ENCODE measurements around the gene MTHFD1L.
"Not testable (repeated sequence)": the region's sequence is repeated elsewhere in the genome, so short reads cannot be mapped to it uniquely, and the experiment has no call there.

The MTHFD1L gene

DNA sequence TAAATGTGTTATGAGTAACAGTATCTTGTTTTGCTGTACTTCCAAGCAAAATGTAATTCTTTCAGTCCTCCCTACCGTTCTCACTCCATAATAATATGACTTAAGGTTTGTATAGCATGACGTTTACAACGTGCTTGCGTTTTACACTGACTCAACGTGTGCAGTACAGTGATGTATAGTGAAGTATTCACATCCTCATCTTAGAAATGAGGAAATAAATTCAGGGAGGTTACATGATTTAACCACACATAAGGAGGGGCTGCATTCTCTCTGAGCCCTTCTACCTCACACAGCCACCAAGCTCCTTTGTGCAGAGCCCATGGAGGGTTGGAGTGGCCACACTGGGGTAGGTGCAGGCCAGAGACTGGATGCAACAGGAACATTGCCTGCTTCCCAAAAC is 164.5 kb downstream of the MTHFD1L start:
- no peak for DNase-seq (ENCODE audit: low read depth)
- H3K4me3 ChIP-seq (ENCODE audit: low read depth, low read length): no peak overlapping the region
- TF ChIP-seq, protein P1, sequence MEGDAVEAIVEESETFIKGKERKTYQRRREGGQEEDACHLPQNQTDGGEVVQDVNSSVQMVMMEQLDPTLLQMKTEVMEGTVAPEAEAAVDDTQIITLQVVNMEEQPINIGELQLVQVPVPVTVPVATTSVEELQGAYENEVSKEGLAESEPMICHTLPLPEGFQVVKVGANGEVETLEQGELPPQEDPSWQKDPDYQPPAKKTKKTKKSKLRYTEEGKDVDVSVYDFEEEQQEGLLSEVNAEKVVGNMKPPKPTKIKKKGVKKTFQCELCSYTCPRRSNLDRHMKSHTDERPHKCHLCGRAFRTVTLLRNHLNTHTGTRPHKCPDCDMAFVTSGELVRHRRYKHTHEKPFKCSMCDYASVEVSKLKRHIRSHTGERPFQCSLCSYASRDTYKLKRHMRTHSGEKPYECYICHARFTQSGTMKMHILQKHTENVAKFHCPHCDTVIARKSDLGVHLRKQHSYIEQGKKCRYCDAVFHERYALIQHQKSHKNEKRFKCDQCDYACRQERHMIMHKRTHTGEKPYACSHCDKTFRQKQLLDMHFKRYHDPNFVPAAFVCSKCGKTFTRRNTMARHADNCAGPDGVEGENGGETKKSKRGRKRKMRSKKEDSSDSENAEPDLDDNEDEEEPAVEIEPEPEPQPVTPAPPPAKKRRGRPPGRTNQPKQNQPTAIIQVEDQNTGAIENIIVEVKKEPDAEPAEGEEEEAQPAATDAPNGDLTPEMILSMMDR (IDR thresholded peaks at IDR 0.05; ENCODE audit: control insufficient read depth, extremely low read depth, insufficient read depth): no peak

DNA sequence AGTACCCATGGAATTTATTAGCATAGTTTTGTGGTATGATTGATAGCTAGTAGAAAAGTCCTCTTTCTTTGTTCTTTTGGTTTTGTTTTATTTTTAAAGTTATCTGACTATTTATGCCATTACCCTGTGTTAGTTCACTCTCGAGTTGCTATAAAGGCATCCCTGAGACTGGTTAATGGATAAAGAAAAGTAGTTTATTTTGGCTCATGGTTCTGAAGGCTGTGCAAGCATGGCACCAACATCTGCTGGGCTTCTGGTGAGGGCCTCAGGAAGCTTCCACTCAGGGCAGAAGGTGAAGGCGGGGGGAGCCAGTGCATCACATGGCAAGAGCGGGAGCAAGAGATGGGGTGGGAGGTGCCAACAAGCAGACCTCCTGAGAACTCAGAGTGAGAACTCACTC is 166.5 kb downstream of the MTHFD1L start:
- no peak for DNase-seq (ENCODE audit: low read depth)
- TF ChIP-seq, protein P1 (IDR thresholded peaks at IDR 0.05; ENCODE audit: control insufficient read depth, extremely low read depth, insufficient read depth): no peak
- no peak overlapping the region for H3K4me3 ChIP-seq (ENCODE audit: low read depth, low read length)

DNA sequence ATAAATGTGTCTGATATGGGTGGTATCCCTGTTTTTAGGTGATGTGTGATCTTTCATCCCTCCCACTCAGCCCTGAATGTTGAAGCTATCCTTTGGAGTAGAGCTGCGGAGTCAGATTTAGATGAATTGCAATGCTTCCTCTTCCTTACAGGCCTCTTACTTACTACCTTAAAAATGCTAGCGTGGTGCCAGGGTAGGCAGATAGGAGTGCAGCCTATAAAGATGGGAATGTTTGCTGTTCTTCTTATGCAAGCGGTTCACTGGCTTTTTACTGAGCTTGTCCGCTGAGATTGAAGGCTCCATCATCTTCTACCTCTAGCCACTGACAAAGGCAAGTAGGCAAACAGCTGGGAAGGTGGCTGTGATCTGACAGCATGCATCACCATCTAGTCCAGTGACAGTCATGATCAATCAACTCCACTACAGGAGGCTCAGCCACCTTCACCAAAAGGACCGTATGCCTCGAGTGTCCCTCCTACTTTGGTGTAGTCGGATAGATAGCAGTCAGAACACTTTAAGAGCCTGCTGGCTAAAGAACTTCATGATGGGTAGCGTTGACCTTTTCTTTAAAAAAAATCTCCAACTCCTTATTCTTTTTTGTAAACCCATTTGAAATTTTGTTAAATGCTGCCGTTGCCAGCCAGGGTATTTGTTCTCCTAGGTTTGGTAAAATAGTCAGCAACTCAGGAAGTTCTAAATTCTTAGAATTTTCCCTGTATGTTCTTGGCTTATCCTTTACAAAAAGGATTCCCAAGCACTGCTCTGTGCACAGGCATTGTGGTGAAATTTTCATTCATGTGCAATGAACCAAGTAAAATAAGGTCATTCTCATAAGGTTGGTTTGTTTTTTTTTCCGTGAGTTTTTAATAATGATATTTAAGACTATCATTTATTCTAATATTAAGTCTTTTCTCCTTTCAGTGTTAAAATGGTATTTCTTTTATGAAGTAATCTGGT is 169.6 kb downstream of the MTHFD1L start:
- no peak overlapping the region for H3K4me3 ChIP-seq (ENCODE audit: low read depth, low read length)
- TF ChIP-seq, protein P1 (IDR thresholded peaks at IDR 0.05; ENCODE audit: control insufficient read depth, extremely low read depth, insufficient read depth): no peak

DNA sequence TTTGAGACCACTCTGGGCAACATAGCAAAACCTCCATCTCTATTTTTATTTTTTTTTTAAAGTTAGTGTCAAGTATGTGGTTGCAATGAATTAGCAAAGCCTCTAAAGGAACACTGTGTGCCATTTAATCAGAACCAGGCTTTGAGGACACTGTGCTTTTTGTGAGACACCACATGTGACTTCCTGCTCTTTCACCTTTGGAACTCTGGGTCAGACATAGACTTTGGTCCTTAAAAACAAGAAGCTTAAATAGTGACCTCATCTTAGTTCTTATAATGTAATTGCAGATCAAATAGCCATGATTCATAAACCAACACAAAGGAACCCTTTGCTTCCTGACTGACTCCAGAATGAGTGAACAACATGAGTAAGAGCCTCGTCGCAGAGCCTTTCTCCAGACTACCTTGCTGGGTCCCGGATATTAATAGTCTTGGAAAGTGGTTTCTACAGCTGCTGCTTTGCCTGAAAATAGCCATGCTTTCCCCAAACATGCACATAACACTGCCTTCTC is 170.8 kb downstream of the MTHFD1L start:
- H3K4me3 ChIP-seq (ENCODE audit: low read depth, low read length); DNase-seq (ENCODE audit: low read depth): not testable (repeated sequence)

More for the DNA sequence above, 169.6 kb downstream of the MTHFD1L start:
- DNase-seq (ENCODE audit: low read depth): no peak

DNA sequence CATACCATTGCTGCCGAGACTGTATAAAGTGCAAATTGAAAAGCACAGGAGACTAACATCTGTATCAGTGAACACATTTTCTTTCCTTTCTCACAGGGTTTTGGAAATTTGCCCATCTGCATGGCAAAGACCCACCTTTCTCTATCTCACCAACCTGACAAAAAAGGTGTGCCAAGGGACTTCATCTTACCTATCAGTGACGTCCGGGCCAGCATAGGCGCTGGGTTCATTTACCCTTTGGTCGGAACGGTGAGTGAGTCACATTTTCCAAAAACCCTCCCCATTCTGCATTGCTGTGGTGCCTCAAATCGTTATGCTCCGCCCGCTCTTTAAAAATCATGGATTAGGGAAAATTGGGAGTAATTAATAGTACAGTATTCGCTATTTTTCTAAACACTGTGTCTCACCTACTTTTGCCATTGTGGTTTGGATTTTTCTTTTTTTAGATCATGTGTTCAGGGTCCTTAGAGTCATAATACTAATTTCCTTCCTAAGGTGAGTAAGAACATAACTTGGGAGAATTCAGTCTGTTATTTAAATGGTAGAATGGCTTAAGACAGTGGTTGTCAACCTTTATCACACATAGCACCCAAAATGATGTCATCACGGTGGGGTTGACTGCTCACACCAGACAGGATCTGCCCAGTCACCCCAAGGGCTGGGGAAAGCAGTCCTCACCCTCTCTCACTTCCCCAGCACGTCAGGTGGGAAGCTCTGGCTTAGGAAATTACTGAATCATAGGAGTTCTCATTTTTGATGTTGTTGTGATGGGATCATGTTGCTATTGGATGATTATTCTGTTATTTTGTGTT is 171.6 kb downstream of the MTHFD1L start:
- no peak for DNase-seq (ENCODE audit: low read depth)
- TF ChIP-seq, protein P1 (IDR thresholded peaks at IDR 0.05; ENCODE audit: control insufficient read depth, extremely low read depth, insufficient read depth): no peak

DNA sequence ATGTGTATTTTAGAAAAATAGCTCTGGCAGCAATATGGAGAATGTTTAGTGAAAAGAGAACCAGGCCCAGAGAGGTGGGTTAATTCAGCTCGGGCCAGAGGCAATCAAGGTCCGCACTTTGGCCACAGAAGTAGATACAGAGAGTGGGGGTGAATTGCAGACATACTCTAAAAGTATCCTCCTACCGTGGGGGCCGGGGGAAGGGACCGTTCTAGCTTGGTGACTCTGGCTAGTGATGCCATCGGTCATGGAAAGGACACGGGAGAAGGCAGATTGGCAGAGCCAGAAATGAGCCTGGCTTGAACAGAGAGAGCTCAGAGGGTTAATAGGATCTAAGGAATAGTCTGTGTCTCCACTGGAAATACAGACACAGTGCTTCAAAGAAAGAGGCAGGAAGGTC is 173.1 kb downstream of the MTHFD1L start:
- H3K4me3 ChIP-seq (ENCODE audit: low read depth, low read length): no peak overlapping the region
- DNase-seq (ENCODE audit: low read depth): no peak
- TF ChIP-seq, protein P1 (IDR thresholded peaks at IDR 0.05; ENCODE audit: control insufficient read depth, extremely low read depth, insufficient read depth): no peak

More for the DNA sequence above, 171.6 kb downstream of the MTHFD1L start:
- H3K4me3 ChIP-seq (ENCODE audit: low read depth, low read length): no peak overlapping the region

DNA sequence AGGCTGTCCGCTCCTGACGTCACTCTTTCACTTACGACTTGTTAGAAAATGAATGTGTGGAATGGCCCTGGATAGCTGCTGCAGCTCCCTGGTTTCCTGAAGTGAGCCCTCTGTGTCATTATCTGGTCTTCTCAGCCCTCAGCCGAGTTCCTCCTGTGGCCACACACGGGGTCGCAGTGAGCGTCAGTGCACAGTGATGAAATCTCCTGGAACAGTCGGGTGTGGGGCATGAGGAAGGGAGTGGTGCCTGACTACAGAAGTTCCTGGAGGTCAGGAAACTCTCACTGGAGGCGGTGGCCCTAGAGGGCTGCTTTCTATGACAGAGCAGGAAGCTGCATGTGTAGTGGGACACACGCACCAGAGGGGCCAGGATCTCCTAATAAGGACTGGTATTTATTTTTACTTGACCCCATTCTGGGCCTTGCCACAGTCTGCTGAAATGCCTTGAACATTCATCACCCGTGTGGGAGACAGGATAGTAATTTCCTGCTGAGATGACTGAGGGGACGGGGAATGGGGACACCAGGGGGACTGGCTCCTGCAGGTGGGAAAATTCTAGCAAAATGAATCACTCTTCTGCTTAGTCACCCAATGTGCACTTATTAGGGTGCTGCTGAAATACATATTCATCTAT is 175.5 kb downstream of the MTHFD1L start:
- not testable (repeated sequence) for H3K4me3 ChIP-seq (ENCODE audit: low read depth, low read length); DNase-seq (ENCODE audit: low read depth)

Data from LNCaP clone FGC (cell line).